WTC11 (cell line): ENCODE results near the gene IPO11. TPM values are rescaled to one million over a fixed set of nuclear protein-coding genes. Genes with fewer than 3 reads are reported as not detected.
"Not testable (repeated sequence)": the region's sequence is repeated elsewhere in the genome, so short reads cannot be mapped to it uniquely, and the experiment has no call there.

Experiments
- ATAC-seq: fragments of 200-7000 bp; cut with Tn5 transposase; 2 replicates; pipeline ENCODE4 v1.10.0; 2021; ENCODE audit warnings: mild to moderate bottlenecking, moderate library complexity
- CTCF ChIA-PET: fragments of 300-600 bp; sonication (Branson Sonifier 250); formaldehyde crosslinking; loops from one replicate; lab custom pipeline; 2021; ENCODE audit warnings: antibody characterized with exemption; lab: Charles Lee
- POLR2A ChIA-PET: fragments of 350-600 bp; sonication (Branson Sonifier 250); formaldehyde crosslinking; loops from one replicate; lab custom pipeline; 2021; ENCODE audit warnings: antibody characterized with exemption; lab: Charles Lee
- DNase-seq: peaks from one replicate; pipeline ENCODE4 v3.0.0; 2021; ENCODE audit warnings: low spot score
- H3K27ac Mint-ChIP-seq: 2 replicates; pipeline ENCODE4 v1.8.0; 2021; ENCODE audit warnings: mixed read lengths
- H3K27me3 Mint-ChIP-seq: 2 replicates; pipeline ENCODE4 v1.8.0; 2021; ENCODE audit warnings: low read depth, mild to moderate bottlenecking, moderate library complexity, mixed read lengths
- H3K36me3 Mint-ChIP-seq: 2 replicates; pipeline ENCODE4 v1.8.0; 2021; ENCODE audit warnings: mixed read lengths
- H3K4me1 Mint-ChIP-seq: 2 replicates; pipeline ENCODE4 v1.8.0; 2022; ENCODE audit warnings: mixed read lengths
- H3K4me3 Mint-ChIP-seq: 2 replicates; pipeline ENCODE4 v1.8.0; 2021; ENCODE audit warnings: mild to moderate bottlenecking, moderate library complexity, mixed read lengths
- H3K9me3 Mint-ChIP-seq: 2 replicates; pipeline ENCODE4 v1.8.0; 2021; ENCODE audit warnings: mixed read lengths
- FOXK1 ChIP-seq: sonication (generic); formaldehyde crosslinking; IDR thresholded peaks from 2 replicates; pipeline ENCODE4 v1.8.0; 2022; ENCODE audit warnings: mild to moderate bottlenecking, moderate library complexity, missing genetic modification reagents
- GRHL2 ChIP-seq: fragments of 250-450 bp; sonication (Bioruptor Pico); IDR thresholded peaks from 2 replicates; pipeline ENCODE4 v1.8.0; 2022; ENCODE audit warnings: mild to moderate bottlenecking, moderate library complexity; ENCODE audit not compliant: insufficient replicate concordance, severe bottlenecking
- GTF2I ChIP-seq: fragments of 250-450 bp; sonication (Bioruptor Pico); conservative IDR thresholded peaks from 2 replicates; pipeline ENCODE4 v1.4.0; 2021; ENCODE audit warnings: mild to moderate bottlenecking
- IRF2 ChIP-seq: sonication (generic); formaldehyde crosslinking; IDR thresholded peaks from 2 replicates; pipeline ENCODE4 v1.8.0; 2022; ENCODE audit warnings: low read depth, missing genetic modification reagents, borderline replicate concordance
- JUN ChIP-seq: sonication (generic); formaldehyde crosslinking; IDR thresholded peaks from 2 replicates; pipeline ENCODE4 v1.8.0; 2023; ENCODE audit warnings: mild to moderate bottlenecking, missing genetic modification reagents
- KAT7 ChIP-seq: sonication (generic); formaldehyde crosslinking; IDR thresholded peaks from 2 replicates; pipeline ENCODE4 v1.8.1; 2023; ENCODE audit warnings: missing genetic modification reagents, mild to moderate bottlenecking, borderline replicate concordance
- NFYB ChIP-seq: sonication (generic); formaldehyde crosslinking; conservative IDR thresholded peaks from 2 replicates; pipeline ENCODE4 v1.8.0; 2022; ENCODE audit warnings: low read depth, missing genetic modification reagents
- SMAD3 ChIP-seq: sonication (generic); formaldehyde crosslinking; IDR thresholded peaks from 2 replicates; pipeline ENCODE4 v1.8.0; 2022; ENCODE audit warnings: missing genetic modification reagents, mild to moderate bottlenecking, borderline replicate concordance
- TCF7 ChIP-seq: sonication (generic); formaldehyde crosslinking; IDR thresholded peaks from 2 replicates; pipeline ENCODE4 v1.8.0; 2022; ENCODE audit warnings: mild to moderate bottlenecking, low read depth, missing genetic modification reagents, moderate library complexity
- TP53 ChIP-seq: sonication (generic); formaldehyde crosslinking; IDR thresholded peaks from 2 replicates; pipeline ENCODE4 v1.8.1; 2023; ENCODE audit warnings: mild to moderate bottlenecking, missing genetic modification reagents
- total RNA-seq: library from RNA; stranded (reverse); gene quantifications from 3 replicates; pipeline ENCODE4 v1.2.3, GENCODE V29; 2021
- TF ChIP-seq, protein P1 (sequence below): sonication (generic); formaldehyde crosslinking; IDR thresholded peaks from 2 replicates; pipeline ENCODE4 v1.8.1; 2022; ENCODE audit warnings: low read depth, mild to moderate bottlenecking, moderate library complexity, missing genetic modification reagents, borderline replicate concordance
- TF ChIP-seq, protein P2 (sequence below): fragments of 250-450 bp; sonication (Bioruptor Pico); IDR thresholded peaks from 2 replicates; pipeline ENCODE4 v1.8.0; 2021; ENCODE audit warnings: mild to moderate bottlenecking
- TF ChIP-seq, protein P3 (sequence below): sonication (generic); formaldehyde crosslinking; IDR thresholded peaks from 2 replicates; pipeline ENCODE4 v1.8.1; 2022; ENCODE audit warnings: mild to moderate bottlenecking, missing genetic modification reagents, moderate library complexity, borderline replicate concordance
- TF ChIP-seq, protein P4 (sequence below): sonication (generic); formaldehyde crosslinking; IDR thresholded peaks from 2 replicates; pipeline ENCODE4 v1.8.0; 2023; ENCODE audit warnings: mild to moderate bottlenecking, missing genetic modification reagents
- TF ChIP-seq, protein P5 (sequence below): sonication (generic); formaldehyde crosslinking; IDR thresholded peaks from 2 replicates; pipeline ENCODE4 v1.8.1; 2023; ENCODE audit warnings: mild to moderate bottlenecking, missing genetic modification reagents
- TF ChIP-seq, protein P6 (sequence below): fragments of 250-450 bp; sonication (Bioruptor Pico); conservative IDR thresholded peaks from 2 replicates; pipeline ENCODE4 v1.9.0; 2021; ENCODE audit warnings: mild to moderate bottlenecking
- TF ChIP-seq, protein P7 (sequence below): sonication (generic); formaldehyde crosslinking; IDR thresholded peaks from 2 replicates; pipeline ENCODE4 v1.8.1; 2022; ENCODE audit warnings: mild to moderate bottlenecking, moderate library complexity, missing genetic modification reagents

Gene IPO11
- total RNA-seq, 1 experiment from 2014 or later = 61.9 TPM

DNA sequence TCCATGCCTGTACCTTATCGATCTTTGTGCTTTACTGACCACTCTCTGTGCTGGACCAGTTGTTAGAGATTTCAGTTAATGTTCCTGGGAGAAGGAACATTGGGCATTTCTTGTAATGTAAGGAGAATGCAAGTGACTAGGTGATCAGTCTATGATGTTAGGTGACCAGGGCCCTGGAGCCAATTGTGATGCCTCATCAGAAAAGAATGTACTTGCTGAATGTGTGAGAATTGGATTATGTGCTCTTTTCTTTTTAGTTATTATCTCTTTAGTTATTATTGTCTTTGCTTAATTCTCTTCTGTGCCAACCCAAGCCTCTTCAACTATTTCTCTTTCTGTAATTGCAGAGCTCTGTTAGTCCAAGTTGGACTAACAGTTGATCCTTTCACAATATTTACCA, 258.9 kb downstream of the IPO11 start:
- H3K4me1 Mint-ChIP-seq = no peaks in the 10 kb centered on the region

DNA sequence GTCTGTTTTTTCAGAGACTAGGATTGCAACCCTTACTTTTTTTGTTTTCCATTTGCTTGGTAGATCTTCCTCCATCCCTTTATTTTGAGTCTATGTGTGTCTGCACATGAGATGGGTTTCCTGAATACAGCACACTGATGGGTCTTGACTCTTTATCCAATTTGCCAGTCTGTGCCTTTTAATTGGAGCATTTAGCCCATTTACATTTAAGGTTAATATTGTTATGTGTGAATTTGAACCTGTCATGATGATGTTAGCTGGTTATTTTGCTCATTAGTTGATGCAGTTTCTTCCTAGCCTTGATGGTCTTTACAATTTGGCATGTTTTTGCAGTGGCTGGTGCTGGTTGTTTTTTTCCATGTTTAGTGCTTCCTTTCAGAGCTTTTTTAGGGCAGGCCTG, 264.0 kb downstream of the IPO11 start:
- H3K4me1 Mint-ChIP-seq, CTCF ChIA-PET, DNase-seq, H3K27ac Mint-ChIP-seq, H3K27me3 Mint-ChIP-seq, ATAC-seq, H3K4me3 Mint-ChIP-seq, POLR2A ChIA-PET: not testable (repeated sequence)
- H3K9me3 Mint-ChIP-seq = peaks cover 47% of the 10 kb centered on the region
- H3K36me3 Mint-ChIP-seq = peaks cover 46% of the 10 kb centered on the region

More for the DNA sequence above, 258.9 kb downstream of the IPO11 start:
- CTCF ChIA-PET = no interaction called here
- POLR2A ChIA-PET = no interaction called here
- H3K4me3 Mint-ChIP-seq = no peak overlapping the region
- DNase-seq (no peak), ATAC-seq (no peak)
- H3K9me3 Mint-ChIP-seq = peaks cover 20% of the 10 kb centered on the region
- H3K36me3 Mint-ChIP-seq = peaks cover 11% of the 10 kb centered on the region
- no peak overlapping the region for H3K27ac Mint-ChIP-seq
- TF ChIP-seq, protein P1, sequence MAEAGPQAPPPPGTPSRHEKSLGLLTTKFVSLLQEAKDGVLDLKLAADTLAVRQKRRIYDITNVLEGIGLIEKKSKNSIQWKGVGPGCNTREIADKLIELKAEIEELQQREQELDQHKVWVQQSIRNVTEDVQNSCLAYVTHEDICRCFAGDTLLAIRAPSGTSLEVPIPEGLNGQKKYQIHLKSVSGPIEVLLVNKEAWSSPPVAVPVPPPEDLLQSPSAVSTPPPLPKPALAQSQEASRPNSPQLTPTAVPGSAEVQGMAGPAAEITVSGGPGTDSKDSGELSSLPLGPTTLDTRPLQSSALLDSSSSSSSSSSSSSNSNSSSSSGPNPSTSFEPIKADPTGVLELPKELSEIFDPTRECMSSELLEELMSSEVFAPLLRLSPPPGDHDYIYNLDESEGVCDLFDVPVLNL (CRISPR knock-in tag) = no peak
- TF ChIP-seq, protein P2, sequence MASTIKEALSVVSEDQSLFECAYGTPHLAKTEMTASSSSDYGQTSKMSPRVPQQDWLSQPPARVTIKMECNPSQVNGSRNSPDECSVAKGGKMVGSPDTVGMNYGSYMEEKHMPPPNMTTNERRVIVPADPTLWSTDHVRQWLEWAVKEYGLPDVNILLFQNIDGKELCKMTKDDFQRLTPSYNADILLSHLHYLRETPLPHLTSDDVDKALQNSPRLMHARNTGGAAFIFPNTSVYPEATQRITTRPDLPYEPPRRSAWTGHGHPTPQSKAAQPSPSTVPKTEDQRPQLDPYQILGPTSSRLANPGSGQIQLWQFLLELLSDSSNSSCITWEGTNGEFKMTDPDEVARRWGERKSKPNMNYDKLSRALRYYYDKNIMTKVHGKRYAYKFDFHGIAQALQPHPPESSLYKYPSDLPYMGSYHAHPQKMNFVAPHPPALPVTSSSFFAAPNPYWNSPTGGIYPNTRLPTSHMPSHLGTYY (CRISPR knock-in tag) = no peak
- TF ChIP-seq NFYB (no peak), GTF2I (CRISPR knock-in tag) (no peak), KAT7 (CRISPR knock-in tag) (no peak), TCF7 (CRISPR knock-in tag) (no peak), JUN (CRISPR knock-in tag) (no peak), TP53 (no peak), IRF2 (CRISPR knock-in tag) (no peak), GRHL2 (CRISPR knock-in tag) (no peak), SMAD3 (CRISPR knock-in tag) (no peak), FOXK1 (CRISPR knock-in tag) (no peak)
- TF ChIP-seq, protein P3, sequence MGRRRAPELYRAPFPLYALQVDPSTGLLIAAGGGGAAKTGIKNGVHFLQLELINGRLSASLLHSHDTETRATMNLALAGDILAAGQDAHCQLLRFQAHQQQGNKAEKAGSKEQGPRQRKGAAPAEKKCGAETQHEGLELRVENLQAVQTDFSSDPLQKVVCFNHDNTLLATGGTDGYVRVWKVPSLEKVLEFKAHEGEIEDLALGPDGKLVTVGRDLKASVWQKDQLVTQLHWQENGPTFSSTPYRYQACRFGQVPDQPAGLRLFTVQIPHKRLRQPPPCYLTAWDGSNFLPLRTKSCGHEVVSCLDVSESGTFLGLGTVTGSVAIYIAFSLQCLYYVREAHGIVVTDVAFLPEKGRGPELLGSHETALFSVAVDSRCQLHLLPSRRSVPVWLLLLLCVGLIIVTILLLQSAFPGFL (CRISPR knock-in tag) = no peak
- TF ChIP-seq, protein P4, sequence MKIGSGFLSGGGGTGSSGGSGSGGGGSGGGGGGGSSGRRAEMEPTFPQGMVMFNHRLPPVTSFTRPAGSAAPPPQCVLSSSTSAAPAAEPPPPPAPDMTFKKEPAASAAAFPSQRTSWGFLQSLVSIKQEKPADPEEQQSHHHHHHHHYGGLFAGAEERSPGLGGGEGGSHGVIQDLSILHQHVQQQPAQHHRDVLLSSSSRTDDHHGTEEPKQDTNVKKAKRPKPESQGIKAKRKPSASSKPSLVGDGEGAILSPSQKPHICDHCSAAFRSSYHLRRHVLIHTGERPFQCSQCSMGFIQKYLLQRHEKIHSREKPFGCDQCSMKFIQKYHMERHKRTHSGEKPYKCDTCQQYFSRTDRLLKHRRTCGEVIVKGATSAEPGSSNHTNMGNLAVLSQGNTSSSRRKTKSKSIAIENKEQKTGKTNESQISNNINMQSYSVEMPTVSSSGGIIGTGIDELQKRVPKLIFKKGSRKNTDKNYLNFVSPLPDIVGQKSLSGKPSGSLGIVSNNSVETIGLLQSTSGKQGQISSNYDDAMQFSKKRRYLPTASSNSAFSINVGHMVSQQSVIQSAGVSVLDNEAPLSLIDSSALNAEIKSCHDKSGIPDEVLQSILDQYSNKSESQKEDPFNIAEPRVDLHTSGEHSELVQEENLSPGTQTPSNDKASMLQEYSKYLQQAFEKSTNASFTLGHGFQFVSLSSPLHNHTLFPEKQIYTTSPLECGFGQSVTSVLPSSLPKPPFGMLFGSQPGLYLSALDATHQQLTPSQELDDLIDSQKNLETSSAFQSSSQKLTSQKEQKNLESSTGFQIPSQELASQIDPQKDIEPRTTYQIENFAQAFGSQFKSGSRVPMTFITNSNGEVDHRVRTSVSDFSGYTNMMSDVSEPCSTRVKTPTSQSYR (CRISPR knock-in tag) = no peak
- TF ChIP-seq, protein P5, sequence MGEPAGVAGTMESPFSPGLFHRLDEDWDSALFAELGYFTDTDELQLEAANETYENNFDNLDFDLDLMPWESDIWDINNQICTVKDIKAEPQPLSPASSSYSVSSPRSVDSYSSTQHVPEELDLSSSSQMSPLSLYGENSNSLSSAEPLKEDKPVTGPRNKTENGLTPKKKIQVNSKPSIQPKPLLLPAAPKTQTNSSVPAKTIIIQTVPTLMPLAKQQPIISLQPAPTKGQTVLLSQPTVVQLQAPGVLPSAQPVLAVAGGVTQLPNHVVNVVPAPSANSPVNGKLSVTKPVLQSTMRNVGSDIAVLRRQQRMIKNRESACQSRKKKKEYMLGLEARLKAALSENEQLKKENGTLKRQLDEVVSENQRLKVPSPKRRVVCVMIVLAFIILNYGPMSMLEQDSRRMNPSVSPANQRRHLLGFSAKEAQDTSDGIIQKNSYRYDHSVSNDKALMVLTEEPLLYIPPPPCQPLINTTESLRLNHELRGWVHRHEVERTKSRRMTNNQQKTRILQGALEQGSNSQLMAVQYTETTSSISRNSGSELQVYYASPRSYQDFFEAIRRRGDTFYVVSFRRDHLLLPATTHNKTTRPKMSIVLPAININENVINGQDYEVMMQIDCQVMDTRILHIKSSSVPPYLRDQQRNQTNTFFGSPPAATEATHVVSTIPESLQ (CRISPR knock-in tag) = no peak
- TF ChIP-seq, protein P6, sequence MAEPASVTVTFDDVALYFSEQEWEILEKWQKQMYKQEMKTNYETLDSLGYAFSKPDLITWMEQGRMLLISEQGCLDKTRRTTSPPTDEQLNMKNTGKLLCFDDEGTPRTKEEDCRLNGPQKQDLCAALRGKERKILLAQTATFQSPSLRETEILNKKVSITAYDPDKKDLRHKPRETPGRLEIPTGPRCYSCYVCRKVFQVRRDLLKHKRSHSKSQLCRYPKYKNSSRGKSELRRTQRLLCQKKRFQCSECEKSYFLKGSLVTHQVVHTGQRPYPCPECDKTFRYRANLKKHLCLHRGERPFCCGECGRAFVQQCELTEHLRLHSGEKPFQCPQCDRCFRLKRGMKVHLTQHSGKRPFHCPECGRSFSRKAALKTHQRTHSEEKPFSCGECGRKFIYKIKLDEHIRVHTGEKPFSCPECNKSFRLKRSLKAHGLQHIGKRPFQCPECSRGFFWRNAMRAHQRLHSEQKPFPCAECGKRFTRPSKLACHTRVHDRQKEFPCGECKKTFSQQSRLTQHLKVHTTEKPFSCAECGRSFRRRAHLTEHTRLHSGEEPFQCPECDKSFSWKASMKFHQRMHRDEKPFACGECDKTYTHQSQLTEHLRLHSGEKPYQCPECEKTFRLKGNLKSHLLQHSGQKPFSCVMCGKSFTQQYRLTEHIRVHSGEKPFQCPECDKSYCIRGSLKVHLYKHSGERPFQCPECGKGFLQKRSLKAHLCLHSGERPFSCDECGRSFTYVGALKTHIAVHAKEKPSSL (CRISPR knock-in tag) = no peak
- TF ChIP-seq, protein P7, sequence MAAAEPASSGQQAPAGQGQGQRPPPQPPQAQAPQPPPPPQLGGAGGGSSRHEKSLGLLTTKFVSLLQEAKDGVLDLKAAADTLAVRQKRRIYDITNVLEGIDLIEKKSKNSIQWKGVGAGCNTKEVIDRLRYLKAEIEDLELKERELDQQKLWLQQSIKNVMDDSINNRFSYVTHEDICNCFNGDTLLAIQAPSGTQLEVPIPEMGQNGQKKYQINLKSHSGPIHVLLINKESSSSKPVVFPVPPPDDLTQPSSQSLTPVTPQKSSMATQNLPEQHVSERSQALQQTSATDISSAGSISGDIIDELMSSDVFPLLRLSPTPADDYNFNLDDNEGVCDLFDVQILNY (CRISPR knock-in tag) = no peak
- H3K27me3 Mint-ChIP-seq = no peaks in the 10 kb centered on the region; the same call in 1 of the 2 replicates
